PFSK-1 (cell line): ENCODE results near the gene GSX1. TPM values are rescaled to one million over a fixed set of nuclear protein-coding genes. Genes with fewer than 3 reads are reported as not detected.

Source experiments
- FOXP2 ChIP-seq: optimal IDR thresholded peaks from 2 replicates; pipeline ENCODE3; 2011; ENCODE audit warnings: borderline replicate concordance, control low read depth, inconsistent platforms; ENCODE audit not compliant: insufficient read depth; ENCODE audit errors: extremely low read length, extremely low read depth
- POLR2AphosphoS5 ChIP-seq: IDR thresholded peaks from 2 replicates; pipeline ENCODE4 v1.6.1; 2012; ENCODE audit warnings: low read depth, mild to moderate bottlenecking, control low read depth, low read length, moderate library complexity
- SIN3A ChIP-seq: IDR thresholded peaks from 2 replicates; pipeline ENCODE4 v1.6.1; 2012; ENCODE audit warnings: mild to moderate bottlenecking, low read length, moderate library complexity, borderline replicate concordance; ENCODE audit not compliant: insufficient read depth
- TAF1 ChIP-seq: IDR thresholded peaks from 2 replicates; pipeline ENCODE4 v1.6.1; 2012; ENCODE audit warnings: low read length, control low read depth, borderline replicate concordance; ENCODE audit not compliant: insufficient read depth
- polyA plus RNA-seq: library from polyadenylated mRNA; unstranded; fragments of >200 nt; gene quantifications from one replicate; pipeline ENCODE4 v1.2.1, GENCODE V29; 2012; ENCODE audit warnings: low read depth, missing spikeins; ENCODE audit not compliant: insufficient read length
- TF ChIP-seq, protein P1 (sequence below), 2 experiments: IDR thresholded peaks; 2 replicates each; pipeline versions ENCODE4 v1.6.1 to v1.8.0; 2011 to 2012; ENCODE audit warnings: low read depth in 2 of 2, low read length in 2 of 2, control low read depth in 1 of 2, inconsistent platforms in 1 of 2, mild to moderate bottlenecking in 1 of 2, moderate library complexity in 1 of 2; ENCODE audit not compliant: insufficient read depth in 1 of 2

The GSX1 gene
- not detected for polyA plus RNA-seq

DNA sequence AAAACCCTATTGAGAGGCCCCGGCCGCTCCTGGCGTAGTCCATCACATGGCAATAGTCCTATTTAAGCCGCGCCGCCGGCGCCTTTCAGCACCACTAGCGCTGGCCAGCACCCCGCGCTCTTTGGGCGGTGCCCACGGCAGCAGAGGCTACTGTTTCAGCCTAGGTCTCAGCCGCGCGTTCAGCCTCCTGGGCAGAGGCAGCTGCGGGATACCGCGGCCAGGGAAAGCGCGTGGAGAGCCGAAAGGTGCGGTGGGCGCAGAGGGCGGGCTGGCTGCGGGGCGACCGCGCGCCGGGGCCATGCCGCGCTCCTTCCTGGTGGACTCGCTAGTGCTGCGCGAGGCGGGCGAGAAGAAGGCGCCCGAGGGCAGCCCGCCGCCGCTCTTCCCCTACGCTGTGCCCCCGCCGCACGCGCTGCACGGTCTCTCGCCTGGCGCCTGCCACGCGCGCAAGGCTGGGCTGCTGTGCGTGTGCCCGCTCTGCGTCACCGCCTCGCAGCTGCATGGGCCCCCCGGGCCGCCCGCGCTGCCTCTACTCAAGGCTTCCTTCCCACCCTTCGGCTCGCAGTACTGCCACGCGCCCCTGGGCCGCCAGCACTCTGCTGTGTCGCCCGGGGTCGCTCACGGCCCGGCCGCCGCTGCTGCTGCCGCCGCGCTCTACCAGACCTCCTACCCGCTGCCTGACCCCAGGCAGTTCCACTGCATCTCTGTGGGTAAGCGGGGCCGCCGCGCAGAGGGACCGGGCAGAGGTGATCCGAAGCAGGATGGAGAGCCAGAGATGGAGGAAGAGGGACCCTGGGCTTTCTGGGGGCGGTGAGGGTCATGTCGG is at the start of gene GSX1:
TSS of gene GSX1 (plus strand) at position 91 of the 826 bp plus-strand sequence. CDS start at position 299, 208 bp downstream.
- no peak for TF ChIP-seq SIN3A
- no peak for TF ChIP-seq FOXP2
- no peak for TF ChIP-seq POLR2AphosphoS5
- TF ChIP-seq, protein P1, sequence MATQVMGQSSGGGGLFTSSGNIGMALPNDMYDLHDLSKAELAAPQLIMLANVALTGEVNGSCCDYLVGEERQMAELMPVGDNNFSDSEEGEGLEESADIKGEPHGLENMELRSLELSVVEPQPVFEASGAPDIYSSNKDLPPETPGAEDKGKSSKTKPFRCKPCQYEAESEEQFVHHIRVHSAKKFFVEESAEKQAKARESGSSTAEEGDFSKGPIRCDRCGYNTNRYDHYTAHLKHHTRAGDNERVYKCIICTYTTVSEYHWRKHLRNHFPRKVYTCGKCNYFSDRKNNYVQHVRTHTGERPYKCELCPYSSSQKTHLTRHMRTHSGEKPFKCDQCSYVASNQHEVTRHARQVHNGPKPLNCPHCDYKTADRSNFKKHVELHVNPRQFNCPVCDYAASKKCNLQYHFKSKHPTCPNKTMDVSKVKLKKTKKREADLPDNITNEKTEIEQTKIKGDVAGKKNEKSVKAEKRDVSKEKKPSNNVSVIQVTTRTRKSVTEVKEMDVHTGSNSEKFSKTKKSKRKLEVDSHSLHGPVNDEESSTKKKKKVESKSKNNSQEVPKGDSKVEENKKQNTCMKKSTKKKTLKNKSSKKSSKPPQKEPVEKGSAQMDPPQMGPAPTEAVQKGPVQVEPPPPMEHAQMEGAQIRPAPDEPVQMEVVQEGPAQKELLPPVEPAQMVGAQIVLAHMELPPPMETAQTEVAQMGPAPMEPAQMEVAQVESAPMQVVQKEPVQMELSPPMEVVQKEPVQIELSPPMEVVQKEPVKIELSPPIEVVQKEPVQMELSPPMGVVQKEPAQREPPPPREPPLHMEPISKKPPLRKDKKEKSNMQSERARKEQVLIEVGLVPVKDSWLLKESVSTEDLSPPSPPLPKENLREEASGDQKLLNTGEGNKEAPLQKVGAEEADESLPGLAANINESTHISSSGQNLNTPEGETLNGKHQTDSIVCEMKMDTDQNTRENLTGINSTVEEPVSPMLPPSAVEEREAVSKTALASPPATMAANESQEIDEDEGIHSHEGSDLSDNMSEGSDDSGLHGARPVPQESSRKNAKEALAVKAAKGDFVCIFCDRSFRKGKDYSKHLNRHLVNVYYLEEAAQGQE (IDR thresholded peaks at IDR 0.05; ENCODE audit: insufficient read depth in 1 of 2, low read depth in 2 of 2, low read length in 2 of 2) = peak; percentile 44 to 90; a peak in 2 of 4 replicates
- TF ChIP-seq TAF1 = no peak

DNA sequence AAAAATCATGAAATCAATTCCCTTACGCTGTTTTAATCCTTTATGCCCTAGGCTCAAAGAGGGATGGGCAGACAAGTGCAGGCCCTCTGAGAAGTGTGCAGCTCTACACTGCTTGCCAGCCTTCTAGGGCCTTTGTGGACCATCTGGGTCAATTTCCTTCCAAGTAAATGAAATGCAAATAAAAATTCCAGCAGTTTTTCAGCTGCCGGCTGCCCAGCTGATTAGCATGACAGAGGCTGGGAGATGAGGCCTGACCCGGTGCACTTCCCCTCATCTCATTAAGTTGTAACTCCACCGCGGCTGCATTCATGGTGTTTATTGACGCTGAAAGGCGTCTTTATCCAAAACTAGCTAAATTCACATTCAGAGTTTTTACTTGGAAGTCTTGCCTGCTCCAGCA is 47.5 kb upstream of the GSX1 start:
- no peak for TF ChIP-seq POLR2AphosphoS5
- TF ChIP-seq TAF1 = no peak
- TF ChIP-seq SIN3A = no peak
- TF ChIP-seq, protein P1 (IDR thresholded peaks at IDR 0.05; ENCODE audit: insufficient read depth in 1 of 2, low read depth in 2 of 2, low read length in 2 of 2) = no peak
- TF ChIP-seq FOXP2 = no peak

DNA sequence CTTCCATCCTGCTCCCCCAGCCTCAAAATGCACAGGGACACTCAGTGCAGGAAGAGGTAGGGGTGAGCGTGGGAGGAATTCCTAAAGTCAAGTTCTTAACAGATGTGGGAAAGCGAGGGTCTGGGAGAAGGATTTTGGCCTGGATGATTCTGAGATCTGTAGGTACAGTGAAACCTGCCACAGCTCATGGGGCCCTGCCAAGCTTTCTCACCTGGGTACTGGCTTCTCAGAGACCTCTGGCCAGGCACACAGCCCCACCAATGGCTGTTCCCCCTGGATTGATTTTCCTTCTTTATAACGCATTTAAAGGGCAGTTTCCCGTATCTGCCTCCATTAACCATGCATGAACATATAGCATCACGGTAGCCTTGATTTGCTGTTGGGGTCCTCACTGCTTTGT is 47.0 kb upstream of the GSX1 start:
- no peak for TF ChIP-seq FOXP2
- TF ChIP-seq SIN3A = no peak
- no peak for TF ChIP-seq POLR2AphosphoS5
- TF ChIP-seq, protein P1 (IDR thresholded peaks at IDR 0.05; ENCODE audit: insufficient read depth in 1 of 2, low read depth in 2 of 2, low read length in 2 of 2) = no peak
- TF ChIP-seq TAF1 = no peak

DNA sequence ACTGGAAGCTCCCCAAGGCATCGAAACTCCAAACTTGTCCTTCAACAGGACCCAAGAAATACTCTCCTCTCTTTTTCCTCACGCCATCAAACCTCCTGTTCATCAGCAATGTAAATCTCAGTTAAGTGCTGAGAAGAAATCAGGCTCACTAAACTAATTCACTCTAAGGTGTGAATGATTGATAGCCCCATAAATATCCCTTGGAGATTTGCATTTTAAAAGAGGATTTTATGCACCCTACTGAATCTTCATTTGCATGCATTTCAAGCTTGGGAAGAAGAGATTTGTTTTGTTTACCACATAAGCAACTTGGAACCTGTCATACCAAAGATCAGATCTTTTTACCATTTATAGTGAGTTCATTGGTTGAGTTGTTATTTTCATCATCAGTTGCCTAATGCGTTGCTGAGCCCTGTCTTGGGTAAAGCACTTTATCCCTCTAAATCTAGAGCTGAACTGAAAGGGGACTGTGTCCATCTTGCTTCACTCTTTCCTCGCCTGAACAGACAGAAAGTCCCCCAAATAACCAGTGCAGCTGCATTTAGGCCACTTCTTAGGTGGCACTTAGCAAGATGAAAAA is 40.2 kb upstream of the GSX1 start:
- TF ChIP-seq FOXP2 = no peak
- TF ChIP-seq POLR2AphosphoS5 = no peak
- TF ChIP-seq SIN3A = no peak

DNA sequence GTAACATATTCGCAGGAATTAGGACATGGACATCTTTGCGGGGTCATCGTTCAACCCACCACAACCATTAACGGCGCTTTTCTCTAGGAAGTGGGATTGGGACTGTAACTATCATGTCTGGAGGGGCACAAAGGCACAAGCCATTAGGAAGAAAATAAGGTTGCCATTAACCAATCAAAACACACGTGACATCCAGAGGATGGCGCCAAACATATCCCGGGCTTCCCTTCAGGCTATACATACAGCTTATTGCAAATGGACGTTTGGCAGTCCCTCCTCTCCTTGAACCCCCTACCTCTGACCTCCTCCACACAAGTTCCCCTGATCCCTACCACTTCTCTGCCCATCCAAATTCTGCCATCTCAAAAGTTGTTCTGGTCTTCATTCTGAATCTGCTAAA is 26.6 kb upstream of the GSX1 start:
- TF ChIP-seq, protein P1 (IDR thresholded peaks at IDR 0.05; ENCODE audit: insufficient read depth in 1 of 2, low read depth in 2 of 2, low read length in 2 of 2) = no peak
- no peak for TF ChIP-seq FOXP2
- no peak for TF ChIP-seq POLR2AphosphoS5
- no peak for TF ChIP-seq TAF1
- no peak for TF ChIP-seq SIN3A
